LNCaP clone FGC (cell line): Measurements from ENCODE around the gene GUK1.

Source experiments
- DNase-seq: peaks from one replicate; pipeline ENCODE4 v3.0.0-alpha.2; 2011; ENCODE audit warnings: low read depth
- H3K4me3 ChIP-seq: 2 replicates; pipeline ENCODE4 v1.5.1; 2011; ENCODE audit warnings: mild to moderate bottlenecking, low read depth, low read length, control low read depth
- TF ChIP-seq, protein P1 (sequence below): IDR thresholded peaks from 2 replicates; pipeline ENCODE4 v1.5.1; 2012; ENCODE audit warnings: mild to moderate bottlenecking; ENCODE audit not compliant: control insufficient read depth, insufficient read depth; ENCODE audit errors: extremely low read depth

The GUK1 gene

DNA sequence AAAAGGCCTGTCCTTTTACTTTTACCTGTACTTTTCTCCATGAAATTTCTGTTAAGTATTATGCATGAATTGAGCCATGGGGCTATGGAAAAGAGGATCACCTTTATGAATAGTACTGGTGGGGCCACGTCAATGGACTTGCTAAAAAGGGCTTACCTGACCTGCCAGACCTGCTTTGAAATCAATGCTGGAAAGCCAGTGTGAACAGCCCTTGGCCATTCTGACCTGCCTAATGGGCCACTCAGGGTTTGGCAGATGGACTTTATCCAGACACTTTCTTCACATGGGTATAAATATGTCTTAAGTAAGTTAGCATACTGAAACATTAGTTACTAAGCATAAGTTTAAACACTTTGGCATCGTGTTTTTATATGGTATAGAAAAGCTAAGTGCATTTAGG, 8.3 kb upstream of the GUK1 start:
- no peak overlapping the region for H3K4me3 ChIP-seq
- TF ChIP-seq, protein P1, sequence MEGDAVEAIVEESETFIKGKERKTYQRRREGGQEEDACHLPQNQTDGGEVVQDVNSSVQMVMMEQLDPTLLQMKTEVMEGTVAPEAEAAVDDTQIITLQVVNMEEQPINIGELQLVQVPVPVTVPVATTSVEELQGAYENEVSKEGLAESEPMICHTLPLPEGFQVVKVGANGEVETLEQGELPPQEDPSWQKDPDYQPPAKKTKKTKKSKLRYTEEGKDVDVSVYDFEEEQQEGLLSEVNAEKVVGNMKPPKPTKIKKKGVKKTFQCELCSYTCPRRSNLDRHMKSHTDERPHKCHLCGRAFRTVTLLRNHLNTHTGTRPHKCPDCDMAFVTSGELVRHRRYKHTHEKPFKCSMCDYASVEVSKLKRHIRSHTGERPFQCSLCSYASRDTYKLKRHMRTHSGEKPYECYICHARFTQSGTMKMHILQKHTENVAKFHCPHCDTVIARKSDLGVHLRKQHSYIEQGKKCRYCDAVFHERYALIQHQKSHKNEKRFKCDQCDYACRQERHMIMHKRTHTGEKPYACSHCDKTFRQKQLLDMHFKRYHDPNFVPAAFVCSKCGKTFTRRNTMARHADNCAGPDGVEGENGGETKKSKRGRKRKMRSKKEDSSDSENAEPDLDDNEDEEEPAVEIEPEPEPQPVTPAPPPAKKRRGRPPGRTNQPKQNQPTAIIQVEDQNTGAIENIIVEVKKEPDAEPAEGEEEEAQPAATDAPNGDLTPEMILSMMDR = no peak
- no peak for DNase-seq

DNA sequence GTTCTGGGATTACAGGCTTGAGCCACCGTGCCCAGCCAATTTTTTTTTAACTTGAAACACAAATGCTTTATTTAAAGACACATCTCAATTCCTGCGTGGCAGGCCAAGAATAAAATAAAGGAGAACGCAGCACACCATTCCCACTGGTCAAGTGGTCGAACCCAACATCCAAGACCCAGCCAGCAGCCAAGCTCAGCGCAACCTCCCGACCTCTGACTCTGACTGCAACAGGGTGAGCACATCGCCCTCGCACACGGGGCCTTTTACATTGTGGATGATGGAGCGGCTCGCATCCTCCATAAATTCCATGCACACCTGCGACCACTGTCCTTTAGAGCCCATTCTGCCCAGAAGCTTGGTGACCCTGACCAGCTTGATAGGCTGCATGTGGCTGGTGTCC, 5.5 kb upstream of the GUK1 start:
- H3K4me3 ChIP-seq = no peak overlapping the region
- DNase-seq = no peak
- TF ChIP-seq, protein P1 = no peak

DNA sequence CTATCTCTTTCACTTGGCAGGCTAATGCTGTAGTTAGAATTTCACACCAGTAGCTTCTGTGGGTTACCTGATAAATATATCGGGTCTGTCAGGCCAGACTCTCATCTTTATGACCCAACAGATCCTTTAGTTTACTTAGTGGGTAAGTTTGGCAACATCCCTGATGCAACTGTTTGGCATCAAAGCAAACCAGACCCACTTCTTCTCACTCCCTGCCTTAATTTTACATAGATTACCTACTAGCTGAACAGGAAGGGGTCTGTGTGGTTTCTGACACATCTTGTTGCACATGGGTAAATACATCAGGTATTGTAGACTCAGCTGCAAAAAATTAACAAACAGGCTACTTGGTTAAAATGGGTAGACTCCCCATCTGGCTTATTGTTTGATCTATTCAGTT, 3.2 kb upstream of the GUK1 start:
- no peak overlapping the region for H3K4me3 ChIP-seq
- TF ChIP-seq, protein P1 = no peak
- DNase-seq = no peak

DNA sequence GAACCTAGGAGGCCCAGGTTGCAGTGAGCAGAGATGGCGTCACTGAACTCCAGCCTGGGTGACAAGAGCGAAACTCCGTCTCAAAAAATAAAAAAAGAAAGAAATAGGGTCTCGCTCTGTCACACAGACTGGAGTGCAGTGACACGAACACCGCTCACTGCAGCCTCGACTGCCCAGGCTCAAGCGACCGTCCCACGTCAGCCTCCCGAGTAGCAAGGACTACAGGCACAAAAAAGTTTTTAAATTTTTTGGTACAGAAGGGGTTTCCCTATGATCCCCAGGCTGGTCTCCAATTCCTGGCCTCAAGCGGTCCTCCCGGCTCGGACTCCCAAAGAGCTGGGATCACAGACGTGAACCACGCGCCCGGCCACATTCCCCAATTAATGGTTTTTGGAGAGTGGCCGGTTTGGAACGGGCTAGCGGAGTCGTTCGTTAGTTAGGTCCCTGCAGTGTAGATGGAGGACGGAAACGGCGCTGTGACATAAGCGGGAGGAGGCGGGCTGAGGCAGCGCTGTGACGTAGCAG, 611 bp upstream of the GUK1 start:
- TF ChIP-seq, protein P1 = no peak
- H3K4me3 ChIP-seq = peak overlapping the region; percentile 98
- no peak for DNase-seq

DNA sequence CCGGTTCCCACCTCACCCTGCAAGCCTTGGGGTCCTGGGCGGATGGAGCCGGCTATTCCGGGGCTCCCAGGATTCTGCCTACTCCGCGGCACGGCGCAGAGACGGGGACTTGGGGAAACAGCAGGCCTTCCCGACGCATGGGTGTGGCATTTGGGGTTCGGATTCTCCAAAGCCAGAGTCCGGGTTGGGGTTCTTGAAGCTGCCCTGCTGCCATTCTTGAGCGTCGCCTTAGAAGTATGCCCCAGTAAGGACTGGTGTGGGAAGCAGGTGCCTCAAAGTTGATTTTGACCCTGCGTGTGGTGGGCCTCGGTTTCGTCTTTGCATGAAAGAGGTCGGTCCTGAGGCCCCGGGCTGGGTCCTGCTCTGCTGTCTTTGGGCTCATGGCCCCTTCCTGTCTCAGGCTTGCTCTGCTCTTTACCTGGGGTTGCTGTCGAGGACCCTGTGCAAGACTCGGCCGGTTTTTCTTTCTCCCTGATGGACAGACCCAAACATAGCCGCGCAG, 696 bp downstream of the GUK1 start:
- TF ChIP-seq, protein P1 = no peak
- peak overlapping the region; percentile 98 for H3K4me3 ChIP-seq
- DNase-seq = no peak

DNA sequence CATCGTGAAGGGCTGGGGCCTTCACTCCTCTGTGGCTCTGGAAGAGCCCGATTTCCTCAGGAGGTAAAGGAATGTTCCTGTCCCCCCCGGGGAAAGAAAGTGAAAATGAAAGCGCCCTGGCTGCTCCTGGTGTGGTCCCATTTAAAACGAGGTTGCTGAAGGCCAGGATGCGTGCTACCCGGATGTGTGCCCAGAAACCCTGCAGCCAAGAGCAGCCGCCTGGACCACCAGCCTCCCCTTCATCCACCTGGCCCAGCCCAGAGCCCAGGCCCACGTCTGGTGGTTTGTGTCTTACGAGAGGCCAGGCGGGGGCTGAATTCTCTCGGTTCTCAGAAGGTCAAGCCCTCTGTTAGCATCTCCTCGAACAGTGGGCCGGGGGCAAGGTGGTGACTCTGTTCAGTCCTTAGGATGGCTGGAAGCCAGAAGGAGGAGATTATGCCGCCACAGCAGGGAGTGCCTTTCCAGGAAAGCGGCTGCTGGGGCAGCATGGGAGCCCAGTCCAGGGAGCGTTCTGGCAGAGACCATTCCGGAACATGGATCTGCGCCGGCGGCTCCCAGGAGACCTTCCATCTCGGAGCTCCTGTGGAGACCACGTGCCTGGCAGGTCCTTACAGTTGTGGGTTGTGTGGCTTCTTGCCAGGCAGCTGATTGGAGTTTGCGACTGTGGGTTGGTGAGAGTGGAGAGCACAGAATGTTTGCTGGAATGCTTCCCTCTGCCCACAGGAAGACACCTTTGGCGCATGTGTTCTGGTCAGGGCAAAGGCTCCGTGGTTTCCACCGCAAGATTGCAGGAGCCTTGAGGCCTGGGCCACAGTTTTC, 1.4 kb downstream of the GUK1 start:
- TF ChIP-seq, protein P1 = no peak
- peak; percentile 75 for DNase-seq
- peak overlapping the region; percentile 98 for H3K4me3 ChIP-seq
